Stimulated activated CD4-positive, alpha-beta T cell treated with anti-CD3 and anti-CD28 coated beads, Interleukin-1b, Interleukin-23, amount 100 ng/mL, for 48 hours (primary cell): ENCODE measurements around the gene SCARF2.
A peak's percentile ranks its signal among the peaks of the same experiment; 100 is the strongest.

Source experiments
- DNase-seq: peaks from one replicate; pipeline ENCODE4 v3.0.0-alpha.2; 2020

The SCARF2 gene

DNA sequence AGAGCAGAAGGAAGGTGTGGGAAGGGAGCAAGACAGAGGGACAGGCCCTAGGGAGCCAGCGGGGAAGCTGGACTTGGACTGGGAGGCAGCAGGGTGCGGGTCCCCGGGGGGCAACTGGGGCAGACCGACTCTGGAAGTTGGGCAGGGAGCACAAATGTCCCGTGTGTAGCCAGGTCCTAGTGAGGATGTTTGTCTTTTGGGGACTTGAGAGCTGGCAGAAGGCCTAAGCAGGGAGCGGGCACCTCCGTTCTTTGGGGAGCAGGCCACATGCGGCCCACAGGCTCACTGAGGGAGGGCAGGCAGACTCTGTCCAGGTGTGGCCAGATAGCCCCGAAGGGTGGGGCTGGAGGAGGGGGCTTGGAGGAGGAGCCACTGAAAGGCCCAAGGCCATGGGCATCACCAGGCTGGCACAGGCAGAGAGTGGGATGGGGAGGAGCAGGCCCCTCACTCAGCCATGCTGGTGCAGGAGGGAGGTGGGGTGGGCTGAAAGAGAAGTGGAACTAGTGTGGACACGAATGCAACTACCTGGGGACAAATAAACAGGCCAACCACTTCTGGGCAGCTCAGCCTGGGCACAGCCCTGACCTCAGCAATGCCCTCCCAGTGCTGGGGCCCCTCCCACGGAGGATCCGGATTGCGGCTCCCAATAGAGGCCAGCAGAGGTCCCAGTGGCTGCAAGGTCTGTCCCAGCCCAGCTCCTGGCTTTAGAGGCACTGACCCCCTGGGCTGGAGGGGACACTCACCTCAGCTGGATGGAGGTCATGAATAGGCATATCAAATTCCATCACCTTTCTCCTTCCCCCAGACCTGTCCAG is 1.3 kb upstream of the SCARF2 start:
- no peak for DNase-seq

DNA sequence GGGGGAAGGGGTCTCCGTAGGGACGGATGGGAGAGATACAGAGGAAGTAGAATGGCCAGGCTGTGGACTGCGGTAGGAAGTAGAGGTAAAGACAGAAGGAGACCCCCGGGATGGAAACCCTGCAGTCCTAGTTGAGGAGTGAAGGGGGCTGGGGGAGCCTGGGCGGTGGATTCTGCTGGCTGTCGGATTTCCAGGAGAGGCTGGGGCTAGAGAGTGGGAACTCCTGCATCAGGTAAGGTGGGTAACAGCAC is 727 bp upstream of the SCARF2 start:
- no peak for DNase-seq

DNA sequence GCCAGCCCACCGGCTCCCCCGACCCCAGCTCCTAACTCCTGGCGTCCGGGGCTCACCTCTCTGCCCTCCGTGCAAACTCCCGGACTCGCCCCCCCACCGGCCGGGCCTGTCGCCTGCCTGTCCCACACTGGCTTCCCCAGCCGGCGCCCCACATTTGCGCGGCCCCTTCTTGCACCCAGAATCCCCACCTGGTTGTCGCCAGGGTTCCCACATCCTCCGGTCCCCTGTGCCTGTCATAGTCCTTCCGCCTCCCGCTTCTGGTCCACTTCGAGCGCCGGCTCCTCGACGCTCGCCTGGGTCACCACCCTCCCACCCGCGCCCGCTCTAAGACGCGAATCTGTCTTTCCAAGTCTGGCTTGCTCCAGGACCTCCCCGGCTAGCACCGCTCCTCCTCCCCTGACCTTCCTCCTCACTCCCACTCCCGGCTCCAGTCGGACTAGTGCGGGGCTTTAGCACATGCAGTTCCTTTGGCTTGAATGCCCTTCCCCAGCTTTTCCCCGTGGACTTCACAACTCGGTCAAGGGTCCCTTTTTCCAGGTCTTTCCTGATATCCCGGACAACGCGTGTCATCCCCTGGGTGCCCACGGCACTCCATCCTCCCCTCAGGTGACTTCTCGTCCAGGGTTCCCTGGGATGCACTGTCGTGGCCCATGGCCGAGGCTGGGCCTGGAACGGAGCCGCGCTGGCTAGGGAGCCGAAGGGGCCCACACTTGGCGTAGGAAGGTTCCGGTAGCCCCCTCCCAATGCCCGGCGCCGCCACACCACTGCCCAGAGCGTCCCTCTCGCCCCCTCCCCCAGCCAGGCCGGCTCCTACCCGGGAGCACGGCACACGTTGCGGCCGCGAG is 635 bp downstream of the SCARF2 start:
- DNase-seq = no peak

DNA sequence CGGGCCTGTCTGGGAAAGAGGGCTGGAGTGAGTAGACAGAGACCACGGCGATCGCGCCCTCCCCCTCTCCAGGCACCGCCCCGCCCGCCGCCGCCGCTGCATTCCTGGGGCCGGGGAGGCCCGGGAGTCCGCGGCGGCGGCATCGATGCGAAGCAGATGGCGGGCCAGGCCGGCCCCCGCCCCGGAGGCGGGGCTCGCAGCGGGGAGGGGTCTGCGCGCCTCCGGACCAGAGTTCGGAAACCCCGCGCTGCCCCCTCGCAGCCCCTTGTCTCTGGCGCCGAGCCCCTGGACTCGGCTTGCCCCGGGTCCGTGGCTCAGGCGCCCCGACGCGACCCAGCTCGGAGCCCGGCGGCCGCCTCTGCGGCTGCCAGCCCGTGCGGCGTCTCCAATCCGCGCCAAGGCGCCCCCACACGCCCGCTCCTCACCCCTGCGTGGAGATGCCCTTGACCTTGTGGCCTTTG is 1.3 kb downstream of the SCARF2 start:
- no peak for DNase-seq

DNA sequence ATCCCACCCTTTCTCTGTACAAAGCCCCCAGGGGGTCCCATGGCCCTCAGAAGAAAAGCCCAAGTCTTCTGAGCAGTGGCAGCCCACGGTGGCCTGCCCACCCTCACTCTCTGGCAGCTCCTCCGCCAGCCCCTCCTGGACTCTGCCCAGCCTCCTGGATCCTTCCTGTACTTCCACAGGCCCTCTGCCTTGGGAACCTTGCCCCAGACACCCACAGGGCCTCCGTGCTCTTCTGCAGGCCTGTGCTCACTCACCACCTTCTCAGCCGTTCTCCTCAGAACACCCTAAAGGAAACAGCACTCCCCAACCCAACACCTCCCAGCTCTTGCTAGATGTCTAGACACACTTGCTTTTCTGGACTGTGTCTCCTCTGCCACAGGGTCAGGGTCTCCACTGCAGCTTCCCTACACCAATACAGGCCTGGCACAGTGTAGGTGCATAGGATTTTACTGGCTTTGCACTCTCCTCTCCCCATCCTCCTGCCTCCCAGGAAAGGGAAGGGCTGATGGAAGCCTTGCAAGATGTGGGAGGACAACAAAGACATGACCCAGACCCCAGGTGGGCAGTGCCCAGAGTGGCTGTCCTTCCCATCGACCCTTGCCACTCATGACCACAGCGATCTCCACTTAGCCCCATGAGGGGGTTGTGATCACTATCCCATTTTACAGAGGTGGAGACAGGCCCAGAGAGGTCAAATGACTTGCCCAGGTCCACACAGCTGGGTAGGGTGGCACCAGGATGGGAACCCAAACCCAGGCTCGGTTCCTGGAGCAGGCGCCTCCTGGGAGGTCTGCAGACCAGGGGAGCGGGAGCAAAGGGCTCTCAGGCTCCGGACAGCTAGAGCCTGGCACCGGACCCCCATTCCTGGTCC is 2.0 kb downstream of the SCARF2 start:
- DNase-seq = no peak

DNA sequence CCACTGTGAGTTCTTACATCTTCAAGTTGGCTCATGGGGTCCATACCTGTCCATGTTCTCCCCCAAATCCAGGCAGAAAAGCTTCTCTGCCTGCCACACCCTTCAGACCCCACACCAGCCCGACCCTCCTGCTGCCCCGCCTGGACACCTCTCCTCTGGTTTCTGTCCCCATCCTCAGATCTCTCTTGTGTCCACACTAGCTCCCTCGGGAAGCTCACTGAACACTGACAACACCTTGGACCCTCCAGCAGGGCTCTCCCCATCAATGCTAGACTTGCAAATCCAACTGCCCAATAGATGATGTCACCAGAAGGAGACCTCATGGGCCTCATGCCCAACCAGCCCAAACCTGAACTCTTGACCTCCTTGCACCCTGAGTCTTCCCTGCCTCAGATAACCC is 2.9 kb downstream of the SCARF2 start:
- DNase-seq = no peak

DNA sequence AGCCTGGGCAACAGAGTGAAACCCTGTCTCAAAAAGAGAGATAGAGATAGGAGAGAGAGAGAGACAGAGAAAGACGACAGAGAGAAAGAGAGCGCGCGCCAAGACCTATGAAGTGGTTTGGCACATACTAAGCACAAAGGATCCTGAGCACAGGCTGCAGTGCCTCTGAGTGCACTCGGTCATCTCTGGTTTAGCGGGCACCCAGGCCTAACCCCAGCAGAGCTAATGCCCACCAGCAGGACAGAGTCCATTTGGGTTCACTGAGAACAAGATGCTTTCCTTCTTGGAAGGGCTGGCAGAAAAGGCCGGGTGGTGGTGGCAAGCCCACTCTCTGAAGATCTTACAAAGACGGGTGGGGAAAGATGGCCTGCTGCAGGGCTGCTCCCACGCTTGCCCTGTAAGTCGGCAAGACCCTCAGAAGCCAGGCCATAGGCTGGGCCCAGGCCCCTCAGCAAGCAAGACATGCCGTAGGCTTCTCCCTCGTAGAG is 3.3 kb downstream of the SCARF2 start:
- no peak for DNase-seq

DNA sequence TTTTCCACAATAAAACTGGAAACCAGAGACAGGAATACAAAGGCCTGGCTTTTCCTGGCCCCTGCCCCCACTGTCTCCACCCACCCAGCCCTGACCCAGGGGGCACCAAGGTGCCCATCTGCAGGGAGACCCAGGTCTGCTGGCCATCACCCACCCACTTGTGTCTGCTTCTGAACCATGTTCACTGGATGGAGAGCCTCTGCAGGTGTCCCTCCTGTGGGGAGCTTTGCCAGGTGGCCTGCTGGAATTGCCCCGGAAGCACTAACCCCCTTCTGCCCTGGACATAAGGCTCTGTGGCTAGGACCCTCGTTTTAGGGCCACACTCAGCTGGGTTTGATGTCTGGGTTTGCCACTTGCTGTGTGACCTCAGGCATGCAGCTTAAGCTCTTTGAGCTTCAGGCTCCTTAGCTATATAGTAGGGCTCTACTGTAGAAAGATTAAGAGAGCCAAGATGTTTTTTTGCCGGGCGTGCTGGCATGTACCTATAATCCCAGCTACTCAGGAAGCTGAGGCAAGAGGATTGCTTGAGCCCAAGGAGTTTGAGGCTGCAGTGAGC is 3.9 kb downstream of the SCARF2 start:
- no peak for DNase-seq

DNA sequence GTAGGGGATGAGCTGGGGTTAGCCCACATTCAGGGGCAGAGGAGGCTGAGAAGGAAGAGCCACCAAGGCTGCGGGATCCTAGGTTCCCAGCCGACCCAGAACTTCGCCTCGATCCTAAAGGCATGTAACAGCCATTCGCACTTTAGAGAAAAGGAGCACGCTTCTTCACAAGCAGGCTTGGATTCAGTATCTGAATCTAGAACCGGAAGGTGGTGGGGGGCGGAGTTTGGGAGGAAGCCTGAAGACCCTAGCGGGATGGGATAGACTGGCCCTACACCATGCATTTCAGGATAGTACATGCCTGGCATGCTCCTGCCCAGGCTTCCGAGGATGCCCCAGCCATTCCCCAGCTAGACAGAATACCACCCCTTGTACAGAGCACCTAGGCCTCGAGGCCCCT is 4.4 kb downstream of the SCARF2 start:
- no peak for DNase-seq

DNA sequence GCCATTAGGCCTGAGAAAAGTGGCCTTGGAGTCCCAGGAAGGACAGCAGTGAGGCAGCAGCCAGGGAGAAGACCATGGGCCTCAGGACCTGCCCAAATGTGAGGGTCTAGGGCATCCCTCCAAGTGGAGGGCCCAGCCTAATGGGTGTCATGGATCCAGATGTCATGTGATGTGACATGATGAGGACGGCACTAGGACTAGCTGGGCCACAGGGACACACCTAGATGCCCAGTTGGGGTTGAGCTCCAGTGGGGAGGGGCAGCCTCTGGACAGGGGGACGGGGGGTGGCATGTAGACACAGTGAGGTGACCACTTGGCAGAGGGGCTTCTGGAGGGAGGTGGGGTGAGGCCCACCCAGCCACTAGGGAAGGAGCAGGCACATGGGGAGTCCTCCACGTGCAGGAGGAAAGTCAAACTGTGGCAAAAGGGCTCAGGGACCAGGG is 5.4 kb downstream of the SCARF2 start:
- no peak for DNase-seq

DNA sequence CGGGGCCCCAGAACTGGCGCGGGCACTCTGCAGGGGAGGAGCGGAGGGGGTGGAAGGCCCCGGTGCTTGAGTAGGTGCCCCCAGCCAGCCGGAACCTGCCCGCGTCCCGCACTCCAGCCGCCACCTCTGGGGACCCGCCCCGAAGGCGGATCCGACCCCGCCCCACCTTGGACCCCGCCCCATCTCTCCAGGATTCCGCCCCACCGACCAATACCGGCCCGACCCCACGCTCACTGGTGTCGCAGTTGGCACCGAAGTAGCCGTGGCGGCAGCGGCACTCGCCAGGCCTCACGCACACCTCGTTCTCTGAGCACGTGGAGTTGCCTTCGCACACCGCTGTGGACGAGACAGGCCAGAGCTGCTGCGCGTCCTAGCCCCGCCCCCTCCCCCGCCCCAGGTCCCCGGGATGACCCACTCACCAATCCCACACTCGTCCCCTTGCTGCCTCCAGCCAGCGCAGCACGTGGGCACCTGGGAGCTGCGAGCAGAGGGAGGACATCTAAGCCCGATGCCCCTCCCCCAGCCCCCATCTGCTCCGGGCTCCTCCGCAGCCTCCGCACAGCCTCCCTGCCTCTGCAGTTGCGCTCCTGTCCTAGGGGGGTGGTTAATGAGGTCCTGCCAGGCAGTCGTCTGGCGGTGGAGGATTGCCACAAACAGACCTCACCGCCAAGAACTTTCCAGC is 6.0 kb downstream of the SCARF2 start:
- DNase-seq = no peak

DNA sequence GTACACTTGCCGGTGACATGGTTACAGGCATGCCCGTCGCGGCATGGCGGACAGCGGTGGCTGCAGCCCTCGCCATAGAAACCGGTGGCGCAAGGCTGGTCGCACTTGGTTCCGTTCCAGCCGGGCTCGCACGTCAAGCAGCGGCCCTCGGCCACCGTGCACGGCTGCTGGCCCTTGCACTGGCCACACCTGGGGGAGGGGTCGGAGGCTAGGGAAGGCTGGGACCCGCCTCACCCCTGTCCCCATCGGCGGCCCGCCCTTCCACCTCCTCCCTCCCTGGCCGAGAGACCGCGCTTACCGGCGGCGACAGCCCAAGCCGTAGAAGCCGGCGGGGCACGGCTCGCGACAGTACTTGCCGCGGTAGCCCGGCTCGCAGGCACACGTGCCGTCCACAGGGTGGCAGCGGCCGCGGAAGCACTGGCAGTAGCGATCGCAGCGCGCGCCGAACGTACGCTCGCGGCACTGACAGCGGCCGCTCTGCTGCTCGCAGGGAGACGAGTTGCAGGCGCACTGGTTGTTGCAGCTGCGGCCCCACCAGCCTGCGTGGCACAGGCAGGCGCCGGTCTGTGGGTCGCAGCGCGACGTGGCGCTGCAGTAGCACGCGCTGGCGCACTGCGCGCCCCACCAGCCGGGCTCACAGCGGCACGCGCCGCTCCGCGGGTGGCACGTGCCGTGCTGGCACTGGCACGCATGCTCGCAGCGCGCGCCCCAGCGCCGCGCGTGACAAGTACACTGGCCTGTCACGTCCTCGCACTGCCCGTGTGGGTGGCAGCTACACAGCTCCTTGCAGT is 6.7 kb downstream of the SCARF2 start:
- peak; percentile 68 for DNase-seq

DNA sequence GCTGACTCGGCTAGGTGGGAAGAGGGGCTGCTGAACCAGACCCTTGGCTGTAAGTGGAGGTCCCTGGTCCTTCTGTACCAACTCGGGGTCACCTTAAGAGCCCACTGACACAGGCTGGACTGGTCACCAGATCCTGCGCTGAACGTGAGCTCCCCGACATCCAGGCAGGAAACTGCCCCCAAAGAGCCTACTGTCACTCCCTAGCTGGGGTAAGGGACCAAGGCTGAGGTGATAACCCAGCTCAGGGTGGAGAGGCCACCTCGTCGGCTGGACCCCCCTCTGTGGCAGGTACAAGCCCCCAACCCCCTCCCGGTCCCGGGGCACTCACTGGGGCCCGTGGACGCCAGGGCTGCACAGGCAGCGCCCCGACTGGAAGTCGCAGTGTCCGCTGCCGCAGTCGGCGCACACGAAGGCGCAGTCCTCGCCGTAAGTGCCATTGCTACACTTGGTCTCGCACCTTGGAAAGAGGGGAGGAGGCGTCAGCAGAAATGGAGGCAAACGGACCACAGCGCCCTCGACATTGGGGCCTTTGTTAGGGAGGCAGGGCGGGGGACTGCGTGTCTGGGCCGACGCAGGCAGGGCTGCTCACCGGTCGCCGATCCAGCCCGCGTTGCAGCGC is 7.4 kb downstream of the SCARF2 start:
- no peak for DNase-seq

DNA sequence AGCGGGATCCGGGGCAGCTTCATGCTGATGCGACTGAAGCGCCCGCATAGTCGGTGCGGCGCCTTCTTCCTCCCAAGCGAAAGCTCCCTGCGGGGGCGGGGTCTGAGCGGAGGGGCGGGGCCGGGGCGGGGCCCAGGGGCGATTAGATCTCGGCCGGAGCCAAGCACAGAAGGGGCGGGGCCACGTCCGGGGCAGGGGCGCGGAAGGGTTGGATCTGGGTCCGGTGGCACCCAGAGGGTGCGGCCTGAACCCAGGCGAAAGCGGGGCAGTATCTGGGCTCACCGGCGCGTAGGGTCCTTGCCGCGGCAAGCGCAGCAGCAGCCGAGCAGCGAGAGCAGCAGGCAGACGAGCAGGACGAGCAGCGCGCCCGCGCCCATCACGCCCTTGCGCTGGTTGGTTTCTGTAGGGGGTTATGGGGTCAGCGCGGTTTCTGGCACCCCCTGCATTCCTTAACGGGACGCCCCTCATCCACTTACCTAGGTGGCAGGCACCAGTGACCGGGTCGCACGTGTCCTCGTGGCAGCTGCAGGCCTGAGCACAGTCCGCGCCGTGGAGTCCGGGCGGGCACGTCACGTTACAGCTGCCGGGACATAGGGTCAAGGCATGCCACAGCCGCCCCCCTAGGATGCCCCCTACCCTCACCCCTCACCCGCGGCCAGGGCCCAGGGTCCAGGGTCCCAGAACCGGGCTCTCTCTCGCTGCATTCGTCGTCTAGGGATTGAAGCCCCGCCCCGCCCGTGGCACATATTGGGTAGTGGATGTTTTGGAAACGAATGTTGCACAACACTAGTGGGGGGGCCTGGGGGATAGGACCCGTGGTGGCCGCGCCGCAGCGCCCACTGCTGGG is 8.1 kb downstream of the SCARF2 start:
- peak; percentile 69 for DNase-seq

DNA sequence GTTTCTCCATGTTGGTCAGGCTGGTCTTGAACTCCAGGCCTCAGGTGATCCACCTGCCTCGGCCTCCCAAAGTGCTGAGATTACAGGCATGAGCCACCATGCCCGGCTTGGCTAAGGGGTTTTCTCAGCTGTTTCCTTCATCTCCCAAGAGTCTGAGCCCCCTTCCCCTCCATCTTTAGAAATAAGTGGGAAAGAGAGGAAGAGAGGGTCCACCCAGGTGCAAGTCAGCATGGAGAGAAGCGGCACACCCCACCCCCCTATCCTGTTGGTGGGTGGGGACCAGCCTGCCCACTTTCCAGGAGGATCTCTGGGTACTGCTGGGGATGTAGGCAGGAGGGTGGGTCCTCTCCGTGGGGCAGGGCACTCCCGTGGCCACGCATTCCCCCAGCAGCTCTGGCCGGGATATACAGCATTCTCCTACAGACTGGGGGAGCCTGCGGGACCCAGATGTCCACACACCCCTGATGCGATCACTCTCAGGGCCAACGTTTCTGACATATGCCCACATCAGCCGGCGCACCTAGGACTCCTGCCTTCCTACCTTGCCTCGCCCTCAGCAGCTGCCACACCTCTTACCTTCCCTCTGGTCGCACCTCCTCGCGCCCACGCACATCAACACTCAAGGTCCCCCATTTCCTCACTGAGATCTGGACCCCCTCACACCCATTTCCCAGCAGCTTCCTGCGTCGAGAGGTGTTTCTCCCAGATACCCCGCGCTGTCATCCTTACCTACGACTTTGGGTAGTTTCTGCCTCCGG is 8.9 kb downstream of the SCARF2 start:
- no peak for DNase-seq

DNA sequence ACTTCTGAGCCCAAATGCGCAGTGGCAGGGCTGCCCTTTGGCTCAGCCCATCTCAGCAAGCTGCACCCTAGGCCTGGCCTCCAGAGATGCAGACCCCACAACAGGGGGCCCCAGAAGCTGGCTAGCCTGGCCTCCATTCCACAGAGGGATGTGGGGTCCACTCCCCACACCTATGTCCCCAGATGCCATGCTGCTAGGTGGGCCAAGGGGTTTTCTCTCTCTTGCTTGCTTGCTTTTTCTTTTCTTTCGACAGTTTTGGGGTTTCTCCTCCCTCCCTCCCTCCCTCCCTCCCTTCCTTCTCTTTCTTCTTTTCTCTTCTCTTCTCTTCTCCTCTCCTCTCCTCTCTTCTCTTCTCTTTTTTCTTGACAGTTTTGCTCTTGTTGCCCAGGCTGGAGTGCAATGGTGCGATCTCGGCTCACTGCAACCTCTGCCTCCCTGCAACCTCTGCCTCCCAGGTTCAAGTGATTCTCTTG is 9.6 kb downstream of the SCARF2 start:
- DNase-seq = no peak

DNA sequence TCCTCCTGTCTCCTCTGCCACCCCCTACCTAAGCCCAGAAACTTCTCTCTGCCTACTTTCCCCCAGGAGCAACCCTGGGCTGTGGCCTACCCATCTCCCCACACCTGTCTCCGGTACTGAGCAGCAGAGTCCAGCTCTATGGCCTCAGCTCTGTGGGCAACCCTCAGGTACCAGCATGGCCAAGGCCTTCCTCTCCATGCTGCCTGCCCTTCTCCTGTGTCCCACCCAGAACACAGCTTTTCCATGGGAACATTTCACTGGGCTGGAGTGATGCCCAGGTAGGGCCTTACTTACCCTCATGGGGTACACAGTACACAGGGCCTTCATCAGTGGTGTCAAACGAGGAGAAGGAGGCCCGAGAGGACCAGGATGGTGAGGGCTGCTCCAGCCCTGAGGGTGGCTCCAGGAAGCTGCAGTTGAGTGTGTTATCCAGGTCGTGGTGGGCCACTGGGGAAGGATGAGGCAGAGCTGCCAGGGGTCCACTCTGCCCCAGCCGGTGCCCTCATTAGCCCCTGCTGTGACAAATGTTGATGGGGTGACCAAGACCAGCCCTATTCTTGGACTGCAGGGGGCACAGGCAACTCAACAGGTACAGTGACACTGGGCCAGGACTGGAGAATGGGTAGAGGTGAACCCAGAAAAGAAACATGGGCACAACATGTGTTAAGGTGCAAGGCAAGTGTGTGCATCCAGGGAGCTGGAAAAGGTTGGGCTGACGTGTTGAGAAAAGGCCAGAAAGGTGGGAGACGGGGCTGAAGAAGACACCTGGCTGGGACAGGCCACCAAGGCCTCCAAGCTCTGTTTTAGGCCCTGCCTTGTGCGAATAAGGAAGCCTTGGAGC is 10.3 kb downstream of the SCARF2 start:
- DNase-seq = no peak

DNA sequence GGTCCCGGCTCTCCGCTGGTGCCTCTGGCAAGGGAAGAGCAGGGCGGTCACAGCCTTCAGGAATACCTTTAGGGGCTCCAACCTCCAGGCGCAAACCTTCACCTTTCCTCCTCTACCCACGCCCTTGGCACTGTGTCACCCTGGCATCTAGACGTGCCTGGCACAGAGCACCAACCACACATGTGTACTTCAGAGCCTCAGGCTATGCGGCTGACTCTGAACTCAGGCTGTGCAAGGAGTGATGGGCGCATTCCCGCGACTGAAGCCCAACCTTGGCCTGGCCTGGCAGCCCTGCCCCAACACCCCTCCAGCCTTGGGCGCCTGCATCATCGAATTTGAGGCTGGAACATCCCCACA is 11.4 kb downstream of the SCARF2 start:
- DNase-seq = no peak
